ENCODE data around the gene AVEN. TPM values are rescaled to one million over a fixed set of nuclear protein-coding genes. Genes with fewer than 3 reads are reported as not detected.

AVEN gene
- polyA plus RNA-seq, 1 of the 3 experiments (the other 2 are of a cell fraction): 7.5 TPM

- peaks cover 0 to 8% of the 10 kb centered on the region in 2 experiments for H3K36me3 ChIP-seq (replicated peaks in 1 of 2; ENCODE audit: control insufficient read depth in 1 of 2, insufficient read depth in 2 of 2, low read length in 1 of 2)
- DNase-seq: no peak
- no peak overlapping the region for H2AFZ ChIP-seq (ENCODE audit: low read depth)
- H3K4me1 ChIP-seq (ENCODE audit: control insufficient read depth in 1 of 2, insufficient read depth in 2 of 2, low read depth in 1 of 2, low read length in 1 of 2): peaks cover 0 to 9% of the 10 kb centered on the region in 2 experiments; a peak in 1 of 4 replicates
- H4K20me1 ChIP-seq (ENCODE audit: insufficient read depth): no peaks in the 10 kb centered on the region
- POLR2A ChIA-PET: no interaction called here
- no peak overlapping the region for H3K4me3 ChIP-seq (ENCODE audit: low read depth in 2 of 2, low read length in 1 of 2)
- no peak overlapping the region for H3K9ac ChIP-seq
- TF ChIP-seq ELF1 (IDR thresholded peaks at IDR 0.05): no peak
- TF ChIP-seq, protein P1, sequence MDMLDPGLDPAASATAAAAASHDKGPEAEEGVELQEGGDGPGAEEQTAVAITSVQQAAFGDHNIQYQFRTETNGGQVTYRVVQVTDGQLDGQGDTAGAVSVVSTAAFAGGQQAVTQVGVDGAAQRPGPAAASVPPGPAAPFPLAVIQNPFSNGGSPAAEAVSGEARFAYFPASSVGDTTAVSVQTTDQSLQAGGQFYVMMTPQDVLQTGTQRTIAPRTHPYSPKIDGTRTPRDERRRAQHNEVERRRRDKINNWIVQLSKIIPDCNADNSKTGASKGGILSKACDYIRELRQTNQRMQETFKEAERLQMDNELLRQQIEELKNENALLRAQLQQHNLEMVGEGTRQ (IDR thresholded peaks at IDR 0.05; ENCODE audit: borderline replicate concordance, low read depth, low read length): no peak
- TF ChIP-seq TAF1 (IDR thresholded peaks at IDR 0.05; ENCODE audit: borderline replicate concordance, low read depth, low read length): no peak
- TF ChIP-seq, protein P2, sequence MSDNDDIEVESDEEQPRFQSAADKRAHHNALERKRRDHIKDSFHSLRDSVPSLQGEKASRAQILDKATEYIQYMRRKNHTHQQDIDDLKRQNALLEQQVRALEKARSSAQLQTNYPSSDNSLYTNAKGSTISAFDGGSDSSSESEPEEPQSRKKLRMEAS (IDR thresholded peaks at IDR 0.05; ENCODE audit: low read depth): no peak
- no peak for TF ChIP-seq RFX5 (IDR thresholded peaks at IDR 0.05; ENCODE audit: low read length)
- TF ChIP-seq EZH2phosphoT487 (IDR thresholded peaks at IDR 0.05; ENCODE audit: borderline replicate concordance, low read depth): no peak
- TF ChIP-seq GABPA (IDR thresholded peaks at IDR 0.05; ENCODE audit: low read depth): no peak
- no peak for TF ChIP-seq NRF1 (IDR thresholded peaks at IDR 0.05; ENCODE audit: low read depth, low read length)
- no peak for TF ChIP-seq FOXM1 (IDR thresholded peaks at IDR 0.05; ENCODE audit: low read depth)
- no peak for TF ChIP-seq YY1 (IDR thresholded peaks at IDR 0.05; ENCODE audit: low read depth)
- no peak for TF ChIP-seq CHD2 (IDR thresholded peaks at IDR 0.05; ENCODE audit: low read length, partially characterized antibody)
- TF ChIP-seq, protein P3, sequence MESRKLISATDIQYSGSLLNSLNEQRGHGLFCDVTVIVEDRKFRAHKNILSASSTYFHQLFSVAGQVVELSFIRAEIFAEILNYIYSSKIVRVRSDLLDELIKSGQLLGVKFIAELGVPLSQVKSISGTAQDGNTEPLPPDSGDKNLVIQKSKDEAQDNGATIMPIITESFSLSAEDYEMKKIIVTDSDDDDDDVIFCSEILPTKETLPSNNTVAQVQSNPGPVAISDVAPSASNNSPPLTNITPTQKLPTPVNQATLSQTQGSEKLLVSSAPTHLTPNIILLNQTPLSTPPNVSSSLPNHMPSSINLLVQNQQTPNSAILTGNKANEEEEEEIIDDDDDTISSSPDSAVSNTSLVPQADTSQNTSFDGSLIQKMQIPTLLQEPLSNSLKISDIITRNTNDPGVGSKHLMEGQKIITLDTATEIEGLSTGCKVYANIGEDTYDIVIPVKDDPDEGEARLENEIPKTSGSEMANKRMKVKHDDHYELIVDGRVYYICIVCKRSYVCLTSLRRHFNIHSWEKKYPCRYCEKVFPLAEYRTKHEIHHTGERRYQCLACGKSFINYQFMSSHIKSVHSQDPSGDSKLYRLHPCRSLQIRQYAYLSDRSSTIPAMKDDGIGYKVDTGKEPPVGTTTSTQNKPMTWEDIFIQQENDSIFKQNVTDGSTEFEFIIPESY (IDR thresholded peaks at IDR 0.05; ENCODE audit: borderline replicate concordance, low read depth): no peak
- TF ChIP-seq, protein P4, sequence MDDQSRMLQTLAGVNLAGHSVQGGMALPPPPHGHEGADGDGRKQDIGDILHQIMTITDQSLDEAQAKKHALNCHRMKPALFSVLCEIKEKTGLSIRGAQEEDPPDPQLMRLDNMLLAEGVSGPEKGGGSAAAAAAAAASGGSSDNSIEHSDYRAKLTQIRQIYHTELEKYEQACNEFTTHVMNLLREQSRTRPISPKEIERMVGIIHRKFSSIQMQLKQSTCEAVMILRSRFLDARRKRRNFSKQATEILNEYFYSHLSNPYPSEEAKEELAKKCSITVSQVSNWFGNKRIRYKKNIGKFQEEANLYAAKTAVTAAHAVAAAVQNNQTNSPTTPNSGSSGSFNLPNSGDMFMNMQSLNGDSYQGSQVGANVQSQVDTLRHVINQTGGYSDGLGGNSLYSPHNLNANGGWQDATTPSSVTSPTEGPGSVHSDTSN (IDR thresholded peaks at IDR 0.05): no peak
- no peak for TF ChIP-seq SIN3A (IDR thresholded peaks at IDR 0.05; ENCODE audit: borderline replicate concordance, low read depth, low read length)
- TF ChIP-seq USF1 (IDR thresholded peaks at IDR 0.05; ENCODE audit: borderline replicate concordance, low read depth): no peak
- no peak for TF ChIP-seq TCF12 (IDR thresholded peaks at IDR 0.05)
- 91% methylated on average over 5 of the region's 5 CpGs for WGBS (ENCODE audit: low lambda C conversion rate)
- no peaks in the 10 kb centered on the region for H3K9me2 ChIP-seq
- no peaks in the 10 kb centered on the region for H3K9me3 ChIP-seq
- H3K27ac ChIP-seq (ENCODE audit: low read depth in 2 of 2, low read length in 1 of 2): no peak overlapping the region
- CTCF ChIA-PET: no interaction called here
- peaks cover 11% of the 10 kb centered on the region for H3F3A ChIP-seq (replicated peaks; ENCODE audit: insufficient read depth)
- H3K79me2 ChIP-seq (ENCODE audit: insufficient read depth): no peaks in the 10 kb centered on the region
- no peaks in the 10 kb centered on the region for H3K27me3 ChIP-seq (ENCODE audit: insufficient read depth)
- no peak overlapping the region for H3K4me2 ChIP-seq
Observed at GRCh38 chr15:33864360-33865075, 174.5 kb downstream of the AVEN start.
